Esophagus muscularis mucosa (tissue), 4 donors: ENCODE measurements around the gene PIF1.

Source experiments
- CTCF ChIP-seq, 3 experiments: fragments of 200-600 bp in 2 of 3; fragments of 450-650 bp in 1 of 3; sonication (generic) in 2 of 3; IDR thresholded peaks; one replicate each; pipeline ENCODE4 v1.5.1; 2017 to 2019; ENCODE audit warnings: antibody characterized with exemption in 3 of 3, mild to moderate bottlenecking in 2 of 3, moderate library complexity in 1 of 3
- EP300 ChIP-seq: sonication (generic); formaldehyde crosslinking; IDR thresholded peaks from one replicate; pipeline ENCODE4 v1.6.1; 2017; ENCODE audit warnings: antibody characterized with exemption
- POLR2A ChIP-seq: fragments of 450-650 bp; IDR thresholded peaks from one replicate; pipeline ENCODE4 v1.6.1; 2017; ENCODE audit warnings: antibody characterized with exemption, moderate library complexity, mild to moderate bottlenecking, low read depth

GRCh38 chr15:64861331-64861730 lies 35.9 kb upstream of the PIF1 start:
- TF ChIP-seq POLR2A, result no peak
- no peak for TF ChIP-seq CTCF (IDR thresholded peaks at IDR 0.05)
- TF ChIP-seq EP300, result no peak
